ENCODE results near the gene YAP1.

YAP1 gene

DNA sequence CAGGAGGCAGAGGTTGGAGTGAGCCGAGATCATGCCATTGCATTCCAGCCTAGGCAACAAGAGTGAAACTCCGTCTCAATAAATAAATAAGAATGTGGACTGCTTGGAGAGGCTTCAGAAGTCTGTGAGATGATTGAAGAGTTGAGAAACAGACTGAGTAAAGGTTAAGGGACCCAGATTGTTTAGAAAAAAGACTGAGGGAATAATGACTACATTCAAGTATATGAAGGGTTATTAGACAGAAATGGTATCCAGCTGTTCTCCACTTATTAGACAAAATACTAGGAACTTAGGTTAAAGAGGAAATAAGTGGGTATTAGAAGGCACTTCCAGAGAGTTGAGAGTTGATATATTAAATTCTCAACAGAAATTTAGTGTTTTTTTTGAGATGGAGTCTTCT, 10.5 kb upstream of the YAP1 start (continued):
- TF ChIP-seq OSR1 (CRISPR knock-in tag; IDR thresholded peaks at IDR 0.05), result no peak
- TF ChIP-seq, protein P1, sequence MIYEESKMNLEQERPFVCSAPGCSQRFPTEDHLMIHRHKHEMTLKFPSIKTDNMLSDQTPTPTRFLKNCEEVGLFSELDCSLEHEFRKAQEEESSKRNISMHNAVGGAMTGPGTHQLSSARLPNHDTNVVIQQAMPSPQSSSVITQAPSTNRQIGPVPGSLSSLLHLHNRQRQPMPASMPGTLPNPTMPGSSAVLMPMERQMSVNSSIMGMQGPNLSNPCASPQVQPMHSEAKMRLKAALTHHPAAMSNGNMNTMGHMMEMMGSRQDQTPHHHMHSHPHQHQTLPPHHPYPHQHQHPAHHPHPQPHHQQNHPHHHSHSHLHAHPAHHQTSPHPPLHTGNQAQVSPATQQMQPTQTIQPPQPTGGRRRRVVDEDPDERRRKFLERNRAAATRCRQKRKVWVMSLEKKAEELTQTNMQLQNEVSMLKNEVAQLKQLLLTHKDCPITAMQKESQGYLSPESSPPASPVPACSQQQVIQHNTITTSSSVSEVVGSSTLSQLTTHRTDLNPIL (CRISPR knock-in tag; IDR thresholded peaks at IDR 0.05; ENCODE audit: low read depth), result no peak
- TF ChIP-seq ZNF70 (CRISPR knock-in tag; IDR thresholded peaks at IDR 0.05), result no peak
- no peak for TF ChIP-seq ZNF8 (CRISPR knock-in tag; IDR thresholded peaks at IDR 0.05)
- no peak for TF ChIP-seq ZNF565 (CRISPR knock-in tag; conservative IDR thresholded peaks at IDR 0.05; ENCODE audit: low read depth)
- TF ChIP-seq ESRRG (CRISPR knock-in tag; IDR thresholded peaks at IDR 0.05), result no peak
- TF ChIP-seq PPARA (CRISPR knock-in tag; IDR thresholded peaks at IDR 0.05; ENCODE audit: borderline replicate concordance), result no peak

DNA sequence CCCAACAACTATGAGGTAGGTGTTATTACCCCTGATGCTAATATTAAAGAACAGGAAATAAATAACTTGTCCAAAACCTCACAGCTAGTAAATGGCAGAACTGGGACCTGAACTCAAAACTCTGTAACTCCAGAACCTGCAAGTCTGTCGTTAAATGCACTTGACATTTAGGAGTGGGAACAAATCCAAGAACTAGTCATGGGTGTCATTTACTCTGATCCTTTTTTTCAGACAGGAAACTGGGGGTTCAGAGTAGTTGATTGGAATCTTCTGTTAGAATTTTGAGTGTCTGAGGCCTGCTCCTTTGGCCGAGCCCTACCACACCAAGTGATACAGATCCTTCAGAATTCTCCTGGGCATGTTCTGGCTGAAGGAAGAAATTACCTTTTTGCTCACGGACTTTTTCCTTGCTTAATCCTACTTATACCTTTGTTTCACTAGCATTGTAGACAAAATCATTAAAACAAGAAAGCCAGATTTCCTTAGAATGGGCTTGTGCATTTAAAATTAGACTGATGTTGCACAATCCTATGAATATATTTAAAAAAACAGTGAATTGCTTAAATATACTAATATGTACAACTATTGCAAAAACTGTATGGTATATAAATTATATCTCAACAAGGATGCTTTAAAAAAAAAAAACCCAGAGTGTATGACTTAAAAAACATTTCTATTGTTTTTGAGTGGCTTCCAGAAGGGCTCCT, 1.4 kb upstream of the YAP1 start:
- TF ChIP-seq, protein P1 (CRISPR knock-in tag; IDR thresholded peaks at IDR 0.05; ENCODE audit: low read depth), result no peak
- TF ChIP-seq BACH2 (CRISPR knock-in tag; IDR thresholded peaks at IDR 0.05; ENCODE audit: borderline replicate concordance) (no peak), TCF4 (CRISPR knock-in tag; IDR thresholded peaks at IDR 0.05; ENCODE audit: borderline replicate concordance) (no peak), ZNF8 (CRISPR knock-in tag; IDR thresholded peaks at IDR 0.05) (no peak)
- TF ChIP-seq, protein P2, sequence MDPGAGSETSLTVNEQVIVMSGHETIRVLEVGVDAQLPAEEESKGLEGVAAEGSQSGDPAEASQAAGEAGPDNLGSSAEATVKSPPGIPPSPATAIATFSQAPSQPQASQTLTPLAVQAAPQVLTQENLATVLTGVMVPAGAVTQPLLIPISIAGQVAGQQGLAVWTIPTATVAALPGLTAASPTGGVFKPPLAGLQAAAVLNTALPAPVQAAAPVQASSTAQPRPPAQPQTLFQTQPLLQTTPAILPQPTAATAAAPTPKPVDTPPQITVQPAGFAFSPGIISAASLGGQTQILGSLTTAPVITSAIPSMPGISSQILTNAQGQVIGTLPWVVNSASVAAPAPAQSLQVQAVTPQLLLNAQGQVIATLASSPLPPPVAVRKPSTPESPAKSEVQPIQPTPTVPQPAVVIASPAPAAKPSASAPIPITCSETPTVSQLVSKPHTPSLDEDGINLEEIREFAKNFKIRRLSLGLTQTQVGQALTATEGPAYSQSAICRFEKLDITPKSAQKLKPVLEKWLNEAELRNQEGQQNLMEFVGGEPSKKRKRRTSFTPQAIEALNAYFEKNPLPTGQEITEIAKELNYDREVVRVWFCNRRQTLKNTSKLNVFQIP (CRISPR knock-in tag; IDR thresholded peaks at IDR 0.05; ENCODE audit: borderline replicate concordance, low read depth), result no peak
- no peak for ATAC-seq

DNA sequence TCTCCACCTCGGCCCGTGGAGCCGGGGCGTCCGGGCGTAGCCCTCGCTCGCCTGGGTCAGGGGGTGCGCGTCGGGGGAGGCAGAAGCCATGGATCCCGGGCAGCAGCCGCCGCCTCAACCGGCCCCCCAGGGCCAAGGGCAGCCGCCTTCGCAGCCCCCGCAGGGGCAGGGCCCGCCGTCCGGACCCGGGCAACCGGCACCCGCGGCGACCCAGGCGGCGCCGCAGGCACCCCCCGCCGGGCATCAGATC, 439 bp downstream of the YAP1 start:
- TF ChIP-seq, protein P1 (CRISPR knock-in tag; IDR thresholded peaks at IDR 0.05; ENCODE audit: low read depth), result no peak
- no peak for TF ChIP-seq ZFP30 (CRISPR knock-in tag; IDR thresholded peaks at IDR 0.05)
- no peak for TF ChIP-seq ZNF70 (CRISPR knock-in tag; IDR thresholded peaks at IDR 0.05)
- TF ChIP-seq TCF4 (CRISPR knock-in tag; IDR thresholded peaks at IDR 0.05; ENCODE audit: borderline replicate concordance), result no peak
- TF ChIP-seq ARNTL (CRISPR knock-in tag; IDR thresholded peaks at IDR 0.05; ENCODE audit: borderline replicate concordance, low read depth), result no peak
- TF ChIP-seq, protein P3, sequence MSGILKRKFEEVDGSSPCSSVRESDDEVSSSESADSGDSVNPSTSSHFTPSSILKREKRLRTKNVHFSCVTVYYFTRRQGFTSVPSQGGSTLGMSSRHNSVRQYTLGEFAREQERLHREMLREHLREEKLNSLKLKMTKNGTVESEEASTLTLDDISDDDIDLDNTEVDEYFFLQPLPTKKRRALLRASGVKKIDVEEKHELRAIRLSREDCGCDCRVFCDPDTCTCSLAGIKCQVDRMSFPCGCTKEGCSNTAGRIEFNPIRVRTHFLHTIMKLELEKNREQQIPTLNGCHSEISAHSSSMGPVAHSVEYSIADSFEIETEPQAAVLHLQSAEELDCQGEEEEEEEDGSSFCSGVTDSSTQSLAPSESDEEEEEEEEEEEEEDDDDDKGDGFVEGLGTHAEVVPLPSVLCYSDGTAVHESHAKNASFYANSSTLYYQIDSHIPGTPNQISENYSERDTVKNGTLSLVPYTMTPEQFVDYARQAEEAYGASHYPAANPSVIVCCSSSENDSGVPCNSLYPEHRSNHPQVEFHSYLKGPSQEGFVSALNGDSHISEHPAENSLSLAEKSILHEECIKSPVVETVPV (CRISPR knock-in tag; IDR thresholded peaks at IDR 0.05), result no peak
- no peak for TF ChIP-seq RARB (CRISPR knock-in tag; IDR thresholded peaks at IDR 0.05)
- no peak for TF ChIP-seq ISL1 (CRISPR knock-in tag; IDR thresholded peaks at IDR 0.05)
- TF ChIP-seq, protein P4, sequence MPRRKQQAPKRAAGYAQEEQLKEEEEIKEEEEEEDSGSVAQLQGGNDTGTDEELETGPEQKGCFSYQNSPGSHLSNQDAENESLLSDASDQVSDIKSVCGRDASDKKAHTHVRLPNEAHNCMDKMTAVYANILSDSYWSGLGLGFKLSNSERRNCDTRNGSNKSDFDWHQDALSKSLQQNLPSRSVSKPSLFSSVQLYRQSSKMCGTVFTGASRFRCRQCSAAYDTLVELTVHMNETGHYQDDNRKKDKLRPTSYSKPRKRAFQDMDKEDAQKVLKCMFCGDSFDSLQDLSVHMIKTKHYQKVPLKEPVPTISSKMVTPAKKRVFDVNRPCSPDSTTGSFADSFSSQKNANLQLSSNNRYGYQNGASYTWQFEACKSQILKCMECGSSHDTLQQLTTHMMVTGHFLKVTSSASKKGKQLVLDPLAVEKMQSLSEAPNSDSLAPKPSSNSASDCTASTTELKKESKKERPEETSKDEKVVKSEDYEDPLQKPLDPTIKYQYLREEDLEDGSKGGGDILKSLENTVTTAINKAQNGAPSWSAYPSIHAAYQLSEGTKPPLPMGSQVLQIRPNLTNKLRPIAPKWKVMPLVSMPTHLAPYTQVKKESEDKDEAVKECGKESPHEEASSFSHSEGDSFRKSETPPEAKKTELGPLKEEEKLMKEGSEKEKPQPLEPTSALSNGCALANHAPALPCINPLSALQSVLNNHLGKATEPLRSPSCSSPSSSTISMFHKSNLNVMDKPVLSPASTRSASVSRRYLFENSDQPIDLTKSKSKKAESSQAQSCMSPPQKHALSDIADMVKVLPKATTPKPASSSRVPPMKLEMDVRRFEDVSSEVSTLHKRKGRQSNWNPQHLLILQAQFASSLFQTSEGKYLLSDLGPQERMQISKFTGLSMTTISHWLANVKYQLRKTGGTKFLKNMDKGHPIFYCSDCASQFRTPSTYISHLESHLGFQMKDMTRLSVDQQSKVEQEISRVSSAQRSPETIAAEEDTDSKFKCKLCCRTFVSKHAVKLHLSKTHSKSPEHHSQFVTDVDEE (CRISPR knock-in tag; IDR thresholded peaks at IDR 0.05), result no peak
- TF ChIP-seq ZC3H10 (CRISPR knock-in tag; IDR thresholded peaks at IDR 0.05), result no peak
- no peak for TF ChIP-seq TOX (CRISPR knock-in tag; IDR thresholded peaks at IDR 0.05; ENCODE audit: borderline replicate concordance)
- TF ChIP-seq, protein P5, sequence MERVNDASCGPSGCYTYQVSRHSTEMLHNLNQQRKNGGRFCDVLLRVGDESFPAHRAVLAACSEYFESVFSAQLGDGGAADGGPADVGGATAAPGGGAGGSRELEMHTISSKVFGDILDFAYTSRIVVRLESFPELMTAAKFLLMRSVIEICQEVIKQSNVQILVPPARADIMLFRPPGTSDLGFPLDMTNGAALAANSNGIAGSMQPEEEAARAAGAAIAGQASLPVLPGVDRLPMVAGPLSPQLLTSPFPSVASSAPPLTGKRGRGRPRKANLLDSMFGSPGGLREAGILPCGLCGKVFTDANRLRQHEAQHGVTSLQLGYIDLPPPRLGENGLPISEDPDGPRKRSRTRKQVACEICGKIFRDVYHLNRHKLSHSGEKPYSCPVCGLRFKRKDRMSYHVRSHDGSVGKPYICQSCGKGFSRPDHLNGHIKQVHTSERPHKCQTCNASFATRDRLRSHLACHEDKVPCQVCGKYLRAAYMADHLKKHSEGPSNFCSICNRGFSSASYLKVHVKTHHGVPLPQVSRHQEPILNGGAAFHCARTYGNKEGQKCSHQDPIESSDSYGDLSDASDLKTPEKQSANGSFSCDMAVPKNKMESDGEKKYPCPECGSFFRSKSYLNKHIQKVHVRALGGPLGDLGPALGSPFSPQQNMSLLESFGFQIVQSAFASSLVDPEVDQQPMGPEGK (CRISPR knock-in tag; IDR thresholded peaks at IDR 0.05; ENCODE audit: borderline replicate concordance), result no peak
- TF ChIP-seq ZNF8 (CRISPR knock-in tag; IDR thresholded peaks at IDR 0.05), result no peak
- TF ChIP-seq ESRRG (CRISPR knock-in tag; IDR thresholded peaks at IDR 0.05), result no peak
- no peak for TF ChIP-seq CSDC2 (CRISPR knock-in tag; IDR thresholded peaks at IDR 0.05)
- no peak for TF ChIP-seq OSR1 (CRISPR knock-in tag; IDR thresholded peaks at IDR 0.05)

More for the DNA sequence above, 439 bp downstream of the YAP1 start:
- ATAC-seq, result no peak

Data from SK-N-SH treated with all-trans-retinoic acid at 6 μM for 48 hours (cell line).